Measurements from ENCODE around the gene OR5K2. TPM values are rescaled to one million over a fixed set of nuclear protein-coding genes. Genes with fewer than 3 reads are reported as not detected.

OR5K2 gene
- total RNA-seq, 4 donors from 2014 or later: not detected

DNA sequence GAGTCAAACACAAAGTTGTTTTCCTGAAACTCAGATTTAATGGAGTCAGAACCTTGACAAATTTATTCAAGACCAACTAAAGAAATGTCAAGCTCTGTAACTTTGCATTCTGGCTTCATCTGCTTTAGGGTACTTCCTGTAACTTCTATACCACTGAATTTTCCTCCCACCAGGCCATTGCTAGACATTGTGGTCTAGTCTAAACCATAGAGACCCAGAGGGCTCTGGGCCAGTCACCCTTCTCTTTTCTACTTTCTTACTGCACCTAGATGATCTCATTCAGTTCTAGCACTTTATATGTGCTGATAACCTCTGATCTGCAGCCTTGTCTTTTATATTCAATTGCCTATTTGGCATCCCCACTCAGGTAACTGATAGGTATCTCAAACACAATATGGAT is 37.3 kb upstream of the OR5K2 start:
- no peak for TF ChIP-seq POLR2A (IDR thresholded peaks at IDR 0.05)
- TF ChIP-seq, protein P1, sequence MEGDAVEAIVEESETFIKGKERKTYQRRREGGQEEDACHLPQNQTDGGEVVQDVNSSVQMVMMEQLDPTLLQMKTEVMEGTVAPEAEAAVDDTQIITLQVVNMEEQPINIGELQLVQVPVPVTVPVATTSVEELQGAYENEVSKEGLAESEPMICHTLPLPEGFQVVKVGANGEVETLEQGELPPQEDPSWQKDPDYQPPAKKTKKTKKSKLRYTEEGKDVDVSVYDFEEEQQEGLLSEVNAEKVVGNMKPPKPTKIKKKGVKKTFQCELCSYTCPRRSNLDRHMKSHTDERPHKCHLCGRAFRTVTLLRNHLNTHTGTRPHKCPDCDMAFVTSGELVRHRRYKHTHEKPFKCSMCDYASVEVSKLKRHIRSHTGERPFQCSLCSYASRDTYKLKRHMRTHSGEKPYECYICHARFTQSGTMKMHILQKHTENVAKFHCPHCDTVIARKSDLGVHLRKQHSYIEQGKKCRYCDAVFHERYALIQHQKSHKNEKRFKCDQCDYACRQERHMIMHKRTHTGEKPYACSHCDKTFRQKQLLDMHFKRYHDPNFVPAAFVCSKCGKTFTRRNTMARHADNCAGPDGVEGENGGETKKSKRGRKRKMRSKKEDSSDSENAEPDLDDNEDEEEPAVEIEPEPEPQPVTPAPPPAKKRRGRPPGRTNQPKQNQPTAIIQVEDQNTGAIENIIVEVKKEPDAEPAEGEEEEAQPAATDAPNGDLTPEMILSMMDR (IDR thresholded peaks at IDR 0.05): no peak
- intact Hi-C loops (cut with DNase I; ENCODE audit: low total_unique reads): no loop called here
- no peak overlapping the region for H3K4me3 ChIP-seq (ENCODE audit: low read depth, poor library complexity, severe bottlenecking)
- no peak for DNase-seq (ENCODE audit: low spot score in 2 of 2)

DNA sequence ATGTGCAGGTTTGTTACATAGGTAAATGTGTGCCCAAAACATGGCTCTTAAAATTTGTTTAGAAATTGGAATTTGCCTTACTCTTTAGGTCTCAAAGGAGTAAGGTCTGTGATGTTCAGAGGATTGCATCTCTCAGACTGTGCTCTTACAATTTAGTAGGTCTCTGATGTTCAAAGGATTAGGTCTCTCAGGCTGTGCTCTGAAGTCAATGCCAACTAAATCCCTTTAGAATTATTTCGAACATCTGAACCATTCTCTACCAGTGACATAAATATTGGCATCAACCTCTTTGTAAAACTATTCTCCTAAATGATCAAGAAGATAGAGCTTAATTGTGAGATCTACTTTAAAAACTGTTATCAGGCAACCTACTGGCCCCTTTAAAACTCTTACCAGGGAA is 34.6 kb upstream of the OR5K2 start, which contains the start of gene OR5K1:
Gene OR5K1 (plus strand): TSS at position 301 of the 400 bp plus-strand sequence. CDS start 6,376 bp downstream, outside the sequence.
- intact Hi-C loops (cut with DNase I; ENCODE audit: low total_unique reads): no loop called here
- H3K4me3 ChIP-seq (ENCODE audit: low read depth, poor library complexity, severe bottlenecking): no peak within 1 kb of the TSS
- 42 to 48% methylated on average over 1 of the region's 1 CpG for WGBS, 2 donors
- TF ChIP-seq, protein P1 (IDR thresholded peaks at IDR 0.05): no peak
- TF ChIP-seq POLR2A (IDR thresholded peaks at IDR 0.05): no peak
- DNase-seq (ENCODE audit: low spot score in 2 of 2): no peak

DNA sequence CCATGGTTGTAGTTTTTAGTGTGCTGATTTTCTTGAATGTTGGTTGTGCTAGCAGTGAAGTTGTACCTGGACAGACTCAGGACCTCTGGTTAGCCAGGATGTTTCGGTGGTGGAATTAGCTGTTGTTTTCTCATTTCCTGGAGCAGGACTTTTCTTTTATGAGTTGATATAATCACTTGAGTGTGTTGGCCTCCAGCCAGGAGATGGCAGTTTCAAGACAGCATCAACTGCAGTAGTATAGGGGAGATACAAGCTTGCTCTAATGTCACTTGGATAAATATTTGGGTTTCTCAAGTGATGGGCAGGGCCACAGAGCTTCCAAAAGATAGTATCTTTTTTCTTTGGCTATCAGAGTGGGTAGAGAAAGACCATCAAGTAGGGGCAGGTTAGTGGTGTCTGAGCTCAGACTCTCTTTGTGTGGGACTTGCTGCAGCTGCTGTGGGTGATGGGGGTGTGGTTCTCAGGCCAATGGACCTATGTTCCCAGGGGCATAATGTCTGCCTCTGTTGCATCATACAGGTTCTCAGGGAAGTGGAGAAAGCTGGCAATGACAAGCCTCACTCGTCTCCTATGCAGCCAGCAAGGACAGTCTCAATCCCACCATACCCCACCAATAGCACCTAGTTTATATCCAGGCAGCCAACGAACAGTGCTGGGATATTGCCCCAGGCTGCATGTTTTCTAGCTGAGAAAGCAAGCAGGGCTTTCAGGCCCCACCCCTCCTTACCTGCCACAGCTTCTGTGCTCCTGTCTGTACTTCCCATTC is 14.6 kb upstream of the OR5K2 start:
- intact Hi-C loops (cut with DNase I; ENCODE audit: low total_unique reads): no loop called here
- no peak for DNase-seq (ENCODE audit: low spot score in 2 of 2)
- H3K4me3 ChIP-seq (ENCODE audit: low read depth, poor library complexity, severe bottlenecking): no peak overlapping the region
- WGBS, 2 donors: 41 to 45% methylated on average over 3 of the region's 3 CpGs
- TF ChIP-seq, protein P1 (IDR thresholded peaks at IDR 0.05): no peak
- TF ChIP-seq POLR2A (IDR thresholded peaks at IDR 0.05): no peak

DNA sequence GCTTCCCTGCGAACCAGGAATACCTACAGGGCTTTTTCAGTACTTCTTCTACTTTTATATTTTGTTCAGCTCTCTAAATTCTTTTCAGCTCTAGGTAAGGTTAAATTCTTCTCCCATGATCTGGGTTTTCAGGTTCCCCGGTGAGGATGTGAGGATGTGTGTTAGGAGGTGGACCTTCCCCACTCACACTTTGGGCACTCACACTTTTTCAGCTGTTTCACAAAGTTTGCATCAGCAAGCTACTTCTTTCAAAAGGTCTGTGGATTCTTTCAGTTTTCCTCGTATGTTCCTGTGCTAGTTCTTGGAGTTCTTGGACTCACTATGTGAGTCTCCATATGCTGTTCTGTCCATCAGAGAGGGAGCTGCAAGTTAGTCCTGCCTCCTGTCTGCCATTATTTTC is 13.9 kb upstream of the OR5K2 start:
- TF ChIP-seq, protein P1 (IDR thresholded peaks at IDR 0.05): no peak
- no peak for TF ChIP-seq POLR2A (IDR thresholded peaks at IDR 0.05)
- intact Hi-C loops (cut with DNase I; ENCODE audit: low total_unique reads): no loop called here
- no peak for DNase-seq (ENCODE audit: low spot score in 2 of 2)
- 62 to 76% methylated on average over 3 of the region's 3 CpGs for WGBS, 2 donors
- H3K4me3 ChIP-seq (ENCODE audit: low read depth, poor library complexity, severe bottlenecking): no peak overlapping the region

DNA sequence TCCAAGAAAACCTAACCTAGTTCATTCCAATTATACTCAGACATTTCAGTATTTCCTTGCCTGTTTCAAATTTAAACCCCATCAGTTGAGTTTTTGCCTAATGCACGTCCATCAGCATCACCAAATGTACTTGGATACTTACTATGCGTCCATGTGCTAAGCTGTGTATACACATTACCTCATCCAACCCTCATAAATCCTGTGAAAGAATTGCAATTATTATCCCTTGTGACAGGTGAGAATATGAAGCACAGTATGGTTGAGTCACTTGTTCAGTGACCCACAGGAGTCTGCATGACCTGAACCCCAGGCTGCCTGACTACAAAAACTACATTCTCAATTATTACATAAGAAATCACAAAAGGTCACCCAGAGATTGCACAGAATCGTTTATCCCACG is 2.5 kb downstream of the OR5K2 start:
- WGBS, 2 donors: 82 to 87% methylated on average over 4 of the region's 4 CpGs
- TF ChIP-seq, protein P1 (IDR thresholded peaks at IDR 0.05): no peak
- no peak for TF ChIP-seq POLR2A (IDR thresholded peaks at IDR 0.05)
- DNase-seq (ENCODE audit: low spot score in 2 of 2): no peak
- H3K4me3 ChIP-seq (ENCODE audit: low read depth, poor library complexity, severe bottlenecking): no peak overlapping the region
- intact Hi-C loops (cut with DNase I; ENCODE audit: low total_unique reads): no loop called here

DNA sequence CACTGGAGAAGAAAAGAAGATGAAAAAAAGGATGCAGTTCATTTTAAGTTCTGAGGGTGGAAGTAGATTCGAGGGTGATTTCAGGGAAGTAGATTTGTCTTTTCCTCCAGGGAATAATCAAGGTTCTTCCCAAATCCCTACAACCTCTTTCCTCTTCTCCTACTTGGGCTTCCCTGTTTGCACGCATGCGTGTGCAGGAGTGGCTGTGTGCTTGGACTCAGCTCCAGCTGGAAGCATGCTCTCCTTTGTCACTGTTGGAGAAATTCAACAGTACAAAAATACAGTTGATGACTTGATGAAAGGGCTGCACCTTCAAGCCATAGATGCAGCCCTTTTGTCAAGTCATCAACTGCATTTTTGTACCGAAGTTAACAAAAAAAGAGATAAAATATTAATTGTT is 3.8 kb downstream of the OR5K2 start:
- intact Hi-C loops (cut with DNase I; ENCODE audit: low total_unique reads): no loop called here
- DNase-seq (ENCODE audit: low spot score in 2 of 2): no peak
- TF ChIP-seq, protein P1 (IDR thresholded peaks at IDR 0.05): no peak
- no peak for TF ChIP-seq POLR2A (IDR thresholded peaks at IDR 0.05)
- no peak overlapping the region for H3K4me3 ChIP-seq (ENCODE audit: low read depth, poor library complexity, severe bottlenecking)
- 67 to 82% methylated on average over 4 of the region's 4 CpGs for WGBS, 2 donors

All from lower leg skin (tissue), 4 donors.